ENCODE data around the gene SLC39A11.

The SLC39A11 gene

GRCh38 chr17:72605543-72605942, 486.9 kb downstream of the SLC39A11 start:
- no peak for TF ChIP-seq TAF1 (IDR thresholded peaks at IDR 0.05; ENCODE audit: low read depth, low read length)
- no peak for TF ChIP-seq SPI1 (IDR thresholded peaks at IDR 0.05; ENCODE audit: low read depth, low read length)
- no peak for TF ChIP-seq POU2F2 (IDR thresholded peaks at IDR 0.05; ENCODE audit: low read depth, low read length)
- TF ChIP-seq PAX5 (IDR thresholded peaks at IDR 0.05; ENCODE audit: insufficient read depth, low read length, severe bottlenecking), result no peak
- no peak for TF ChIP-seq POLR2AphosphoS5 (IDR thresholded peaks at IDR 0.05; ENCODE audit: low read depth, low read length)
- TF ChIP-seq POLR2A (IDR thresholded peaks at IDR 0.05; ENCODE audit: low read depth, low read length), result no peak
- FAIRE-seq (no peak), DNase-seq (ENCODE audit: insufficient read length, low spot score) (no peak)

- no peak for FAIRE-seq
Observed at GRCh38 chr17:72604518-72604917, 488.0 kb downstream of the SLC39A11 start.

GRCh38 chr17:72603420-72604242, 488.9 kb downstream of the SLC39A11 start:
- TF ChIP-seq POU2F2 (IDR thresholded peaks at IDR 0.05; ENCODE audit: low read depth, low read length), result no peak
- no peak for TF ChIP-seq TAF1 (IDR thresholded peaks at IDR 0.05; ENCODE audit: low read depth, low read length)
- no peak for TF ChIP-seq PAX5 (IDR thresholded peaks at IDR 0.05; ENCODE audit: insufficient read depth, low read length, severe bottlenecking)
- no peak for TF ChIP-seq POLR2AphosphoS5 (IDR thresholded peaks at IDR 0.05; ENCODE audit: low read depth, low read length)
- no peak for TF ChIP-seq SPI1 (IDR thresholded peaks at IDR 0.05; ENCODE audit: low read depth, low read length)
- TF ChIP-seq POLR2A (IDR thresholded peaks at IDR 0.05; ENCODE audit: low read depth, low read length), result no peak
- DNase-seq (ENCODE audit: insufficient read length, low spot score), result no peak
- FAIRE-seq, result no peak

More at GRCh38 chr17:72604518-72604917, 488.0 kb downstream of the SLC39A11 start:
- no peak for TF ChIP-seq POU2F2 (IDR thresholded peaks at IDR 0.05; ENCODE audit: low read depth, low read length)
- TF ChIP-seq SPI1 (IDR thresholded peaks at IDR 0.05; ENCODE audit: low read depth, low read length), result no peak
- no peak for TF ChIP-seq PAX5 (IDR thresholded peaks at IDR 0.05; ENCODE audit: insufficient read depth, low read length, severe bottlenecking)
- no peak for TF ChIP-seq POLR2A (IDR thresholded peaks at IDR 0.05; ENCODE audit: low read depth, low read length)
- TF ChIP-seq POLR2AphosphoS5 (IDR thresholded peaks at IDR 0.05; ENCODE audit: low read depth, low read length), result no peak
- no peak for TF ChIP-seq TAF1 (IDR thresholded peaks at IDR 0.05; ENCODE audit: low read depth, low read length)
- DNase-seq (ENCODE audit: insufficient read length, low spot score), result no peak

- FAIRE-seq (no peak), DNase-seq (ENCODE audit: insufficient read length, low spot score) (no peak)
Observed at GRCh38 chr17:72602517-72603419, 489.7 kb downstream of the SLC39A11 start.

GRCh38 chr17:72600934-72601333, 491.6 kb downstream of the SLC39A11 start:
- TF ChIP-seq PAX5 (IDR thresholded peaks at IDR 0.05; ENCODE audit: insufficient read depth, low read length, severe bottlenecking), result no peak
- TF ChIP-seq POU2F2 (IDR thresholded peaks at IDR 0.05; ENCODE audit: low read depth, low read length), result no peak
- TF ChIP-seq SPI1 (IDR thresholded peaks at IDR 0.05; ENCODE audit: low read depth, low read length), result no peak
- DNase-seq (ENCODE audit: insufficient read length, low spot score) (no peak), FAIRE-seq (no peak)

More at GRCh38 chr17:72602517-72603419, 489.7 kb downstream of the SLC39A11 start:
- TF ChIP-seq POLR2AphosphoS5 (IDR thresholded peaks at IDR 0.05; ENCODE audit: low read depth, low read length) (no peak), POLR2A (IDR thresholded peaks at IDR 0.05; ENCODE audit: low read depth, low read length) (no peak), SPI1 (IDR thresholded peaks at IDR 0.05; ENCODE audit: low read depth, low read length) (no peak), POU2F2 (IDR thresholded peaks at IDR 0.05; ENCODE audit: low read depth, low read length) (no peak), TAF1 (IDR thresholded peaks at IDR 0.05; ENCODE audit: low read depth, low read length) (no peak), PAX5 (IDR thresholded peaks at IDR 0.05; ENCODE audit: insufficient read depth, low read length, severe bottlenecking) (no peak)

- DNase-seq (ENCODE audit: insufficient read length, low spot score), result no peak
- no peak for TF ChIP-seq POLR2A (IDR thresholded peaks at IDR 0.05; ENCODE audit: low read depth, low read length)
- no peak for TF ChIP-seq SPI1 (IDR thresholded peaks at IDR 0.05; ENCODE audit: low read depth, low read length)
- TF ChIP-seq PAX5 (IDR thresholded peaks at IDR 0.05; ENCODE audit: insufficient read depth, low read length, severe bottlenecking), result no peak
- TF ChIP-seq POU2F2 (IDR thresholded peaks at IDR 0.05; ENCODE audit: low read depth, low read length), result no peak
- TF ChIP-seq TAF1 (IDR thresholded peaks at IDR 0.05; ENCODE audit: low read depth, low read length), result no peak
- TF ChIP-seq POLR2AphosphoS5 (IDR thresholded peaks at IDR 0.05; ENCODE audit: low read depth, low read length), result no peak
- no peak for FAIRE-seq
Observed at GRCh38 chr17:72599891-72600290, 492.6 kb downstream of the SLC39A11 start.

GRCh38 chr17:72598695-72599094, 493.8 kb downstream of the SLC39A11 start:
- DNase-seq (ENCODE audit: insufficient read length, low spot score) (no peak), FAIRE-seq (no peak)
- TF ChIP-seq POLR2A (IDR thresholded peaks at IDR 0.05; ENCODE audit: low read depth, low read length), result no peak
- TF ChIP-seq TAF1 (IDR thresholded peaks at IDR 0.05; ENCODE audit: low read depth, low read length), result no peak
- no peak for TF ChIP-seq POLR2AphosphoS5 (IDR thresholded peaks at IDR 0.05; ENCODE audit: low read depth, low read length)
- TF ChIP-seq SPI1 (IDR thresholded peaks at IDR 0.05; ENCODE audit: low read depth, low read length), result no peak
- TF ChIP-seq PAX5 (IDR thresholded peaks at IDR 0.05; ENCODE audit: insufficient read depth, low read length, severe bottlenecking), result no peak
- TF ChIP-seq POU2F2 (IDR thresholded peaks at IDR 0.05; ENCODE audit: low read depth, low read length), result no peak

GRCh38 chr17:72597354-72598087, 495.0 kb downstream of the SLC39A11 start:
- TF ChIP-seq SPI1 (IDR thresholded peaks at IDR 0.05; ENCODE audit: low read depth, low read length), result no peak
- TF ChIP-seq POLR2AphosphoS5 (IDR thresholded peaks at IDR 0.05; ENCODE audit: low read depth, low read length), result no peak
- no peak for FAIRE-seq

More at GRCh38 chr17:72597354-72598087, 495.0 kb downstream of the SLC39A11 start:
- DNase-seq (ENCODE audit: insufficient read length, low spot score), result no peak

Measured in GM12891 (cell line).